CD4-positive, alpha-beta T cell (primary cell): ENCODE results near the gene GNE. TPM values are rescaled to one million over a fixed set of nuclear protein-coding genes. Genes with fewer than 3 reads are reported as not detected.
"Not testable (repeated sequence)": the region's sequence is repeated elsewhere in the genome, so short reads cannot be mapped to it uniquely, and the experiment has no call there.

Source experiments
- ATAC-seq: fragments of 200-7000 bp; cut with Tn5 transposase; one replicate; pipeline ENCODE4 v1.10.0; 2022; ENCODE audit warnings: mild to moderate bottlenecking; ENCODE audit not compliant: poor library complexity
- CTCF ChIA-PET: fragments of 350-600 bp; sonication (Branson Sonifier 250); formaldehyde crosslinking; loops from one replicate; lab custom pipeline; 2021; ENCODE audit warnings: antibody characterized with exemption, inconsistent platforms; lab: Charles Lee
- POLR2A ChIA-PET: fragments of 350-600 bp; sonication (Branson Sonifier 250); formaldehyde crosslinking; loops from one replicate; lab custom pipeline; 2021; ENCODE audit warnings: antibody characterized with exemption, inconsistent platforms; lab: Charles Lee
- DNase-seq, 14 experiments: peaks; one replicate each; pipeline ENCODE4 v3.0.0-alpha.2; 2013 to 2020; ENCODE audit warnings: mixed read lengths in 2 of 14
- H3K27ac ChIP-seq, 2 donors: one replicate each; pipeline versions ENCODE4 v1.5.1 to v1.7.0; 2013; ENCODE audit warnings: low read length in 2 of 2, low read depth in 1 of 2, mild to moderate bottlenecking in 1 of 2
- H3K27me3 ChIP-seq, 2 experiments: 1 replicate in 1 of 2; 2 replicates in 1 of 2; pipeline versions ENCODE4 v1.6.1 to v1.7.0; 2013; ENCODE audit warnings: low read length in 2 of 2, control low read depth in 1 of 2, mild to moderate bottlenecking in 1 of 2, moderate library complexity in 1 of 2; ENCODE audit not compliant: insufficient read depth in 2 of 2, control insufficient read depth in 1 of 2
- H3K36me3 ChIP-seq: one replicate; pipeline ENCODE4 v1.6.1; 2013; ENCODE audit warnings: low read length, control low read depth; ENCODE audit not compliant: insufficient read depth
- H3K4me1 ChIP-seq: one replicate; pipeline ENCODE4 v1.6.1; 2013; ENCODE audit warnings: low read length, control low read depth; ENCODE audit not compliant: insufficient read depth
- H3K4me3 ChIP-seq: one replicate; pipeline ENCODE4 v1.5.1; 2013; ENCODE audit warnings: mild to moderate bottlenecking, low read length, moderate library complexity
- H3K9me3 ChIP-seq, 2 experiments: 1 replicate in 1 of 2; 2 replicates in 1 of 2; pipeline versions ENCODE4 v1.6.1 to v1.7.0; 2013; ENCODE audit warnings: low read length in 2 of 2, mild to moderate bottlenecking in 2 of 2, control low read depth in 1 of 2, moderate library complexity in 1 of 2; ENCODE audit not compliant: control insufficient read depth in 1 of 2, insufficient read depth in 1 of 2
- H3K27ac Mint-ChIP-seq: one replicate; pipeline ENCODE4 v1.8.0; 2020; ENCODE audit warnings: mixed read lengths
- H3K27me3 Mint-ChIP-seq: one replicate; pipeline ENCODE4 v1.8.0; 2021; ENCODE audit warnings: mixed read lengths
- H3K36me3 Mint-ChIP-seq: one replicate; pipeline ENCODE4 v1.8.0; 2021; ENCODE audit warnings: low read depth, mixed read lengths
- H3K4me1 Mint-ChIP-seq: one replicate; pipeline ENCODE4 v1.8.0; 2021; ENCODE audit warnings: low read depth, mixed read lengths
- H3K4me3 Mint-ChIP-seq: one replicate; pipeline ENCODE4 v1.8.0; 2020; ENCODE audit warnings: mild to moderate bottlenecking, mixed read lengths
- H3K9me3 Mint-ChIP-seq: one replicate; pipeline ENCODE4 v1.8.0; 2020; ENCODE audit warnings: mixed read lengths
- intact Hi-C, 2 experiments: fragments of 100-400 bp; cut with DNase I in 1 of 2; cut with micrococcal nuclease in 1 of 2; formaldehyde crosslinking; loops; one replicate each; pipeline versions ENCODE4 v1.15.1 to v1.9.0; 2023 to 2025; cut with DNase I, micrococcal nuclease
- total RNA-seq, 174 experiments: library from RNA in 2 of 174; stranded (reverse) in 2 of 174; gene quantifications; one replicate each; pipeline ENCODE4 v1.2.3 and lab custom pipeline; 2021 to 2026
- TF ChIP-seq, protein P1 (sequence below): fragments of 200-600 bp; IDR thresholded peaks from one replicate; pipeline ENCODE4 v1.8.0; 2022; ENCODE audit warnings: antibody characterized with exemption, mild to moderate bottlenecking

The GNE gene
- total RNA-seq, 2 experiments from 2014 or later, result 12.5 to 14.6 TPM

DNA sequence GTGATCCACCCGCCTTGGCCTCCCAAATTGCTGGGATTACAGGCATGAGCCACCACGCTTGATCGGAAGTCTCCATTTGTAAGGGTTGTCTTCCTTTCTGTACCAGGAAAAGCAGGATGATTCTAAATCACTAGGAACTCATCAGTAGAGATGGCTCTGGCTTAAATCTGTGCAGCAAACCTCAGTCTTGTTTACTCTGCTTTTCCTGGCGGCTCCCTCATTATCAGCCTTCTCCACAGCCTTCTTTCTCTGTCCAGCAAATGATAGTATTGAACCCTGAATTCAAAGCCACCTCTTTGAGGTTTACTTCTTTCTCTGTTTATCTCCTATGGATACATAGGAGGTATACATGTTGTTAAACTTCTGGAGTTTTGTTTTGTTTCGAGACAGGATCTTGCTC, 43.0 kb upstream of the GNE start:
- Histone ChIP-seq H3K27me3 (no peaks in the 10 kb centered on the region), H3K9me3 (no peaks in the 10 kb centered on the region), H3K4me1 (peaks cover 1% of the 10 kb centered on the region), H3K4me3 (no peak overlapping the region), H3K36me3 (no peaks in the 10 kb centered on the region), H3K27ac (no peak overlapping the region)
- H3K4me1 Mint-ChIP-seq, result peaks cover under 1% of the 10 kb centered on the region
- no peaks in the 10 kb centered on the region for H3K9me3 Mint-ChIP-seq
- intact Hi-C loops, result no loop called here
- ATAC-seq, result no peak
- no peak for DNase-seq
- H3K27ac Mint-ChIP-seq, result no peak overlapping the region
- CTCF ChIA-PET, result no interaction called here
- POLR2A ChIA-PET, result no interaction called here
- H3K36me3 Mint-ChIP-seq, result no peaks in the 10 kb centered on the region
- no peaks in the 10 kb centered on the region for H3K27me3 Mint-ChIP-seq
- TF ChIP-seq, protein P1, sequence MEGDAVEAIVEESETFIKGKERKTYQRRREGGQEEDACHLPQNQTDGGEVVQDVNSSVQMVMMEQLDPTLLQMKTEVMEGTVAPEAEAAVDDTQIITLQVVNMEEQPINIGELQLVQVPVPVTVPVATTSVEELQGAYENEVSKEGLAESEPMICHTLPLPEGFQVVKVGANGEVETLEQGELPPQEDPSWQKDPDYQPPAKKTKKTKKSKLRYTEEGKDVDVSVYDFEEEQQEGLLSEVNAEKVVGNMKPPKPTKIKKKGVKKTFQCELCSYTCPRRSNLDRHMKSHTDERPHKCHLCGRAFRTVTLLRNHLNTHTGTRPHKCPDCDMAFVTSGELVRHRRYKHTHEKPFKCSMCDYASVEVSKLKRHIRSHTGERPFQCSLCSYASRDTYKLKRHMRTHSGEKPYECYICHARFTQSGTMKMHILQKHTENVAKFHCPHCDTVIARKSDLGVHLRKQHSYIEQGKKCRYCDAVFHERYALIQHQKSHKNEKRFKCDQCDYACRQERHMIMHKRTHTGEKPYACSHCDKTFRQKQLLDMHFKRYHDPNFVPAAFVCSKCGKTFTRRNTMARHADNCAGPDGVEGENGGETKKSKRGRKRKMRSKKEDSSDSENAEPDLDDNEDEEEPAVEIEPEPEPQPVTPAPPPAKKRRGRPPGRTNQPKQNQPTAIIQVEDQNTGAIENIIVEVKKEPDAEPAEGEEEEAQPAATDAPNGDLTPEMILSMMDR, result no peak
- no peak overlapping the region for H3K4me3 Mint-ChIP-seq

DNA sequence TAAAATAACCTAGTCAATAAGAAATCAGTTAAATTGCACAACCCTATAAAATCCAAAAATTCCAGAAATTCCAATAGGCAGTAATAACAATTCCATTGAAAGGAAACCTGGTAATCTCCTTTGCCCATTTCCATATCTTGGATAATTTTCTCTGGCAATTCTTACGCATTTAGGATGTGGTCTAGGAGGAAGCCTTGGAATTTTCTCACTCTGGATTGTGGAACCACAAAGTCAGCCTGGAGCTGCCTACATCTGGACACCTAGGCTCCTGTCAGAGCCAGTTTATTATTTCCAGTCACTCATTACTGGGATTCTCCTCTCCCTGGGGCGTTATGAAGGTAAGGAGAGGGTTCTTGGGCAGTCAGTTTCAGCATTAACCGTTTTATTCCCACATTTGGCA, 40.3 kb upstream of the GNE start:
- no peaks in the 10 kb centered on the region for H3K27me3 Mint-ChIP-seq
- Histone ChIP-seq H3K9me3 (no peaks in the 10 kb centered on the region), H3K27ac (no peak overlapping the region), H3K4me1 (no peaks in the 10 kb centered on the region), H3K27me3 (no peaks in the 10 kb centered on the region), H3K4me3 (no peak overlapping the region), H3K36me3 (no peaks in the 10 kb centered on the region)
- TF ChIP-seq, protein P1, result no peak
- H3K4me3 Mint-ChIP-seq, result no peak overlapping the region
- no peaks in the 10 kb centered on the region for H3K4me1 Mint-ChIP-seq
- H3K9me3 Mint-ChIP-seq, result no peaks in the 10 kb centered on the region
- ATAC-seq (no peak), DNase-seq (no peak)
- POLR2A ChIA-PET, result no interaction called here
- no peak overlapping the region for H3K27ac Mint-ChIP-seq
- no peaks in the 10 kb centered on the region for H3K36me3 Mint-ChIP-seq
- intact Hi-C loops, result no loop called here
- CTCF ChIA-PET, result no interaction called here

DNA sequence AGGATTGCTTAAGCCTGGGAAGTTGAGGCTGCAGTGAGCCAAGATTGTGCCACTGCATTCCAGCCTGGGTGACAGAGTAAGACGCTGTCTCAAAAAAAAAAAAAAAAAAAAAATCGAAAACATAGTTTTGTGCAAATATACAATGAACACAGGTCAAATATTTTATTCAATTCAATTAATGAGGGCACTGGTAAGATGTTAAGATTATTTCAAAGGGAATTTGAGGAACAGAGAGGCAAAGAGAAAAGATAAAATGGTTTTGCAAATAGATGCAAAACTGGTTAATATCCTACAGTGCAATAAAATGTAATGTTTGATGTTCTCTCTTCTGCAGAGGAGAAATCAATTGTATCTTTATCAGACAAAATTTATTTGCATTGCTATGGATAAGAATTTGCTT, 39.5 kb upstream of the GNE start:
- no peaks in the 10 kb centered on the region for H3K9me3 ChIP-seq
- no peaks in the 10 kb centered on the region for H3K36me3 ChIP-seq
- TF ChIP-seq, protein P1, result no peak
- DNase-seq (no peak), ATAC-seq (no peak)
- H3K4me3 ChIP-seq, result no peak overlapping the region
- Mint-ChIP-seq H3K36me3 (no peaks in the 10 kb centered on the region), H3K4me3 (no peak overlapping the region), H3K27ac (no peak overlapping the region), H3K9me3 (no peaks in the 10 kb centered on the region), H3K4me1 (no peaks in the 10 kb centered on the region), H3K27me3 (no peaks in the 10 kb centered on the region)
- POLR2A ChIA-PET, result no interaction called here
- H3K27me3 ChIP-seq, result no peaks in the 10 kb centered on the region
- CTCF ChIA-PET, result no interaction called here
- H3K4me1 ChIP-seq, result no peaks in the 10 kb centered on the region
- intact Hi-C loops, result no loop called here
- H3K27ac ChIP-seq, result no peak overlapping the region

DNA sequence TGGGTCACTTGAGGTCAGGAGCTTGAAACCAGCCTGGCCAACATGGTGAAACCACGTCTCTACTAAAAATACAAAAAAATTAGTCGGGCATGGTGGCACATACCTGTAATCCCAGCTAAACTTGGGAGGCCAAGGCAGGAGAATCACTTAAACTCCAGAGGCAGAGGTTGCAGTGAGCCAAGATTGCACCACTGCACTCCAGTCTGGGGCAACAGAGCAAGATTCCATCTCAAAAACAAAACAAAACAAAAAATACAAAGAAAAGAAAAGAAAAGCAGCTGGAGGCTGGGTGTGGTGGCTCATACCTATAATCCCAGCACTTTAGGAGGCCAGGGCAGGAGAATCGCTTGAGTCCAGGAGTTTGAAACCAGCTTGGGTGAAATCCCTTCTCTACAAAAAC, 36.7 kb upstream of the GNE start:
- ATAC-seq, CTCF ChIA-PET, H3K4me1 Mint-ChIP-seq, H3K27ac ChIP-seq, POLR2A ChIA-PET, intact Hi-C loops, H3K4me3 ChIP-seq, H3K36me3 Mint-ChIP-seq, H3K4me1 ChIP-seq, H3K4me3 Mint-ChIP-seq, H3K27me3 ChIP-seq, DNase-seq, H3K27ac Mint-ChIP-seq, H3K9me3 Mint-ChIP-seq, H3K9me3 ChIP-seq, H3K27me3 Mint-ChIP-seq, H3K36me3 ChIP-seq: not testable (repeated sequence)
